Endothelial cell of umbilical vein (primary cell): Measurements from ENCODE around the gene ACE. TPM values are rescaled to one million over a fixed set of nuclear protein-coding genes. Genes with fewer than 3 reads are reported as not detected.

Experiments used
- BruUV-seq: library from RNA; stranded (reverse); fragments of 400-500 nt; replicated peaks from 2 replicates; lab custom pipeline; 2021; lab: Mats Ljungman, UMichigan
- CTCF ChIA-PET: fragments of 300-600, 350-600 bp; sonication (Branson Sonifier 250); formaldehyde crosslinking; loops from one replicate; lab custom pipeline; 2021; ENCODE audit warnings: antibody characterized with exemption, inconsistent platforms; lab: Charles Lee
- POLR2A ChIA-PET: fragments of 300-600, 350-600 bp; sonication (Branson Sonifier 250); formaldehyde crosslinking; loops from one replicate; lab custom pipeline; 2021; ENCODE audit warnings: antibody characterized with exemption, inconsistent platforms; lab: Charles Lee
- DNase-seq: peaks from one replicate; pipeline ENCODE4 v3.0.0-alpha.2; 2011; ENCODE audit warnings: low read depth, low spot score
- FAIRE-seq: peaks from 2 replicates; lab custom pipeline; 2011; peaks lifted over from hg19 to GRCh38; lab: Jason Lieb, UNC
- H2AFZ ChIP-seq: 2 replicates; pipeline ENCODE4 v1.6.0; 2012; ENCODE audit warnings: low read depth, low read length, control low read depth, inconsistent platforms
- H3K27ac ChIP-seq: 2 replicates; pipeline ENCODE4 v1.5.1; 2011; ENCODE audit warnings: low read depth, mild to moderate bottlenecking, control low read depth, low read length, moderate library complexity; ENCODE audit not compliant: insufficient read depth
- H3K27me3 ChIP-seq, 2 experiments: 2 replicates each; pipeline versions ENCODE4 v1.6.0 to v1.6.1; 2011; ENCODE audit warnings: low read length in 2 of 2, mixed read lengths in 1 of 2; ENCODE audit not compliant: control insufficient read depth in 2 of 2, insufficient read depth in 2 of 2
- H3K36me3 ChIP-seq, 2 experiments: 2 replicates in 1 of 2; 3 replicates in 1 of 2; pipeline ENCODE4 v1.5.1; 2011; ENCODE audit warnings: low read length in 2 of 2, mild to moderate bottlenecking in 1 of 2, moderate library complexity in 1 of 2; ENCODE audit not compliant: control insufficient read depth in 2 of 2, insufficient read depth in 2 of 2; ENCODE audit errors: extremely low read depth in 1 of 2
- H3K4me1 ChIP-seq: 3 replicates; pipeline ENCODE4 v1.5.1; 2011; ENCODE audit warnings: mild to moderate bottlenecking, low read length; ENCODE audit not compliant: control insufficient read depth, insufficient read depth; ENCODE audit errors: extremely low read depth
- H3K4me2 ChIP-seq: 2 replicates; pipeline ENCODE4 v1.6.1; 2011; ENCODE audit warnings: low read length, control low read depth, mixed read lengths; ENCODE audit not compliant: insufficient read depth
- H3K4me3 ChIP-seq, 3 experiments: fragments of 200-600 bp in 1 of 3; sonication (generic), shearing (Covaris generic) in 1 of 3; replicated peaks in 1 of 3; 2 replicates each; pipeline ENCODE4 v1.5.1; 2011 to 2016; ENCODE audit warnings: control low read depth in 3 of 3, low read length in 3 of 3, mild to moderate bottlenecking in 2 of 3, inconsistent platforms in 1 of 3, low read depth in 1 of 3, moderate library complexity in 1 of 3; ENCODE audit not compliant: insufficient read depth in 1 of 3
- H3K79me2 ChIP-seq: 2 replicates; pipeline ENCODE4 v1.6.0; 2012; ENCODE audit warnings: low read length, inconsistent platforms; ENCODE audit not compliant: control insufficient read depth, insufficient read depth
- H3K9ac ChIP-seq: replicated peaks from 2 replicates; pipeline ENCODE3; 2011; ENCODE audit warnings: low read length, control low read depth; ENCODE audit not compliant: insufficient read depth; ENCODE audit errors: extremely low read depth
- H3K9me1 ChIP-seq: replicated peaks from 3 replicates; pipeline ENCODE4 v1.6.0; 2011; ENCODE audit warnings: mild to moderate bottlenecking, low read length; ENCODE audit not compliant: control insufficient read depth, insufficient read depth; ENCODE audit errors: extremely low read depth
- H3K9me3 ChIP-seq: replicated peaks from 2 replicates; pipeline ENCODE4 v1.5.1; 2012; ENCODE audit warnings: low read length, inconsistent platforms; ENCODE audit not compliant: control insufficient read depth, insufficient read depth
- H4K20me1 ChIP-seq: replicated peaks from 2 replicates; pipeline ENCODE3; 2011; ENCODE audit warnings: mild to moderate bottlenecking, low read length; ENCODE audit not compliant: control insufficient read depth, insufficient read depth; ENCODE audit errors: extremely low read depth
- CTCF ChIP-seq, 2 donors: IDR thresholded peaks; 1 replicate in 1 of 2; 2 replicates in 1 of 2; pipeline ENCODE4 v1.5.1; 2011; ENCODE audit warnings: low read length in 2 of 2, mild to moderate bottlenecking in 2 of 2, moderate library complexity in 2 of 2, control low read depth in 1 of 2, inconsistent platforms in 1 of 2, low read depth in 1 of 2; ENCODE audit not compliant: insufficient read depth in 1 of 2; ENCODE audit errors: extremely low read depth in 1 of 2
- EZH2 ChIP-seq: IDR thresholded peaks from 2 replicates; pipeline ENCODE4 v1.6.1; 2012; ENCODE audit warnings: borderline replicate concordance, low read depth, mild to moderate bottlenecking, moderate library complexity, low read length, inconsistent platforms; ENCODE audit not compliant: severe bottlenecking
- FOS ChIP-seq: IDR thresholded peaks from 2 replicates; pipeline ENCODE4 v1.6.1; 2011; ENCODE audit warnings: mild to moderate bottlenecking, low read length, moderate library complexity, borderline replicate concordance; ENCODE audit not compliant: insufficient read depth
- GATA2 ChIP-seq: IDR thresholded peaks from 2 replicates; pipeline ENCODE4 v1.7.0; 2011; ENCODE audit warnings: low read depth, mild to moderate bottlenecking, moderate library complexity, mixed read lengths, low read length; ENCODE audit not compliant: insufficient read length, insufficient read depth
- JUN ChIP-seq: IDR thresholded peaks from 2 replicates; pipeline ENCODE4 v1.6.1; 2011; ENCODE audit warnings: borderline replicate concordance, low read depth; ENCODE audit not compliant: insufficient read length, insufficient read depth
- MAX ChIP-seq: IDR thresholded peaks from 2 replicates; pipeline ENCODE4 v1.6.1; 2011; ENCODE audit not compliant: insufficient read depth, insufficient read length
- MYC ChIP-seq: IDR thresholded peaks from one replicate; pipeline ENCODE4 v1.6.1; 2011; ENCODE audit warnings: mild to moderate bottlenecking, low read depth, low read length
- POLR2A ChIP-seq: IDR thresholded peaks from 2 replicates; pipeline ENCODE4 v1.6.1; 2012; ENCODE audit warnings: low read depth, mild to moderate bottlenecking, control low read depth, low read length
- POLR2AphosphoS5 ChIP-seq: IDR thresholded peaks from 2 replicates; pipeline ENCODE4 v1.6.1; 2012; ENCODE audit warnings: low read depth, mild to moderate bottlenecking, control low read depth, low read length, moderate library complexity; ENCODE audit not compliant: insufficient read depth
- dilution Hi-C: fragments of 300-500 bp; cut with MboI; formaldehyde crosslinking; loops from one replicate; pipeline ENCODE4 v1.15.0; 2019; ENCODE audit warnings: low sequenced_read_pairs; ENCODE audit not compliant: extremely low pct_ligation_motif_present
- intact Hi-C: fragments of 100-400 bp; cut with micrococcal nuclease; formaldehyde crosslinking; loops from one replicate; pipeline ENCODE4 v1.10.0; 2022
- polyA plus RNA-seq, 4 experiments: library from polyadenylated mRNA; depleted of rRNA in 3 of 4; stranded (reverse) in 3 of 4; unstranded in 1 of 4; fragments of >200 nt; gene quantifications; 2 replicates each; pipeline versions ENCODE4 v1.2.1 to v1.2.3, GENCODE V29; 2011 to 2012; ENCODE audit warnings: missing spikeins in 1 of 4
- total RNA-seq: library from RNA; stranded (reverse); gene quantifications from 2 replicates; pipeline ENCODE4 v1.2.3, GENCODE V29; 2021

Gene ACE
- total and polyA plus RNA-seq, 2 donors (not counting 3 experiments of a cell fraction or from before 2014, with no cell fraction given) = 63.4 to 207 TPM

- FAIRE-seq (peak; percentile 21), DNase-seq (peak; percentile 18)
- BruUV-seq = no TSS peak
- CTCF ChIA-PET = interaction anchor here (1.6 to 11.1 kb wide), 7 partner anchors 7 to 135 kb away, joined by 7 to 540 read pairs (median 31); partner anchors contain the start of gene CYB561
- H3K9me3 ChIP-seq = no peaks in the 10 kb centered on the region
- peak overlapping the region in 1 of 3 experiments; percentile 62 for H3K4me3 ChIP-seq
- dilution Hi-C loops = no loop called here
- H3K9ac ChIP-seq = no peak overlapping the region
- peaks cover 0 to 17% of the 10 kb centered on the region in 2 experiments for H3K36me3 ChIP-seq
- intact Hi-C loops = no loop called here
- no peaks in the 10 kb centered on the region for H4K20me1 ChIP-seq
- TF ChIP-seq MAX = no peak
- TF ChIP-seq MYC = no peak
- TF ChIP-seq CTCF (IDR thresholded peaks at IDR 0.05; ENCODE audit: extremely low read depth in 1 of 2, insufficient read depth in 1 of 2, low read depth in 1 of 2, low read length in 2 of 2) = no peak
- no peak for TF ChIP-seq FOS
- TF ChIP-seq EZH2 = no peak
- TF ChIP-seq JUN = no peak
- TF ChIP-seq POLR2A = no peak
- TF ChIP-seq POLR2AphosphoS5 = no peak
- TF ChIP-seq GATA2 = no peak
- no peaks in the 10 kb centered on the region for H3K9me1 ChIP-seq
- H3K79me2 ChIP-seq = no peaks in the 10 kb centered on the region
- H3K4me2 ChIP-seq = no peak overlapping the region
- no peak overlapping the region for H2AFZ ChIP-seq
- H3K27ac ChIP-seq = no peak overlapping the region
- H3K4me1 ChIP-seq = peaks cover 31% of the 10 kb centered on the region
- no peaks in the 10 kb centered on the region for H3K27me3 ChIP-seq
- POLR2A ChIA-PET = interaction anchor here (1.4 to 2.2 kb wide), 2 partner anchors 30 to 45 kb away, joined by 3 to 13 read pairs; partner anchors contain the start of gene CYB561
Measured at GRCh38 chr17:63476459-63476853, 405 bp upstream of the ACE start.
